ENCODE data around the gene DDRGK1.

DDRGK1 gene

GRCh38 chr20:3233991-3234498 is 29.6 kb upstream of the DDRGK1 start:
- no peak overlapping the region for H3K4me3 ChIP-seq (ENCODE audit: low read length)
- DNase-seq = no peak
- no peak overlapping the region for H2AFZ ChIP-seq (ENCODE audit: low read length)
- H3K9ac ChIP-seq (ENCODE audit: low read length) = no peak overlapping the region
- H3K36me3 ChIP-seq (replicated peaks; ENCODE audit: insufficient read depth, low read length) = no peaks in the 10 kb centered on the region
- H3K9me3 ChIP-seq (replicated peaks; ENCODE audit: insufficient read depth, low read length) = no peaks in the 10 kb centered on the region
- H3F3A ChIP-seq (ENCODE audit: insufficient read depth, low read length) = no peaks in the 10 kb centered on the region
- H3K79me2 ChIP-seq (ENCODE audit: low read length) = no peaks in the 10 kb centered on the region
- TF ChIP-seq CTCF (IDR thresholded peaks at IDR 0.05; ENCODE audit: low read length) (no peak), EZH2phosphoT487 (IDR thresholded peaks at IDR 0.05; ENCODE audit: low read length) (no peak), EZH2 (optimal IDR thresholded peaks at IDR 0.05; ENCODE audit: low read depth, low read length) (no peak)
- no peaks in the 10 kb centered on the region for H3K4me1 ChIP-seq (ENCODE audit: low read length)
- H3K27ac ChIP-seq (ENCODE audit: low read length) = no peak overlapping the region
- peaks cover 16% of the 10 kb centered on the region for H3K27me3 ChIP-seq (replicated peaks; ENCODE audit: insufficient read depth, low read length)
- H3K4me2 ChIP-seq (ENCODE audit: low read depth, low read length) = no peak overlapping the region
- no peaks in the 10 kb centered on the region for H3K9me2 ChIP-seq (replicated peaks; ENCODE audit: insufficient read depth, low read length)
- H4K20me1 ChIP-seq (ENCODE audit: insufficient read depth, low read length) = no peaks in the 10 kb centered on the region

GRCh38 chr20:3233131-3233990 is 28.9 kb upstream of the DDRGK1 start:
- no peaks in the 10 kb centered on the region for H3K4me1 ChIP-seq (ENCODE audit: low read length)
- H2AFZ ChIP-seq (ENCODE audit: low read length) = no peak overlapping the region
- no peak overlapping the region for H3K9ac ChIP-seq (ENCODE audit: low read length)
- H4K20me1 ChIP-seq (ENCODE audit: insufficient read depth, low read length) = no peaks in the 10 kb centered on the region
- H3K27ac ChIP-seq (ENCODE audit: low read length) = no peak overlapping the region
- TF ChIP-seq CTCF (IDR thresholded peaks at IDR 0.05; ENCODE audit: low read length) = no peak
- TF ChIP-seq EZH2phosphoT487 (IDR thresholded peaks at IDR 0.05; ENCODE audit: low read length) = no peak
- no peak for TF ChIP-seq EZH2 (optimal IDR thresholded peaks at IDR 0.05; ENCODE audit: low read depth, low read length)
- no peaks in the 10 kb centered on the region for H3K36me3 ChIP-seq (replicated peaks; ENCODE audit: insufficient read depth, low read length)
- no peaks in the 10 kb centered on the region for H3K9me2 ChIP-seq (replicated peaks; ENCODE audit: insufficient read depth, low read length)
- H3K4me2 ChIP-seq (ENCODE audit: low read depth, low read length) = no peak overlapping the region
- no peaks in the 10 kb centered on the region for H3K79me2 ChIP-seq (ENCODE audit: low read length)
- H3F3A ChIP-seq (ENCODE audit: insufficient read depth, low read length) = no peaks in the 10 kb centered on the region
- H3K4me3 ChIP-seq (ENCODE audit: low read length) = no peak overlapping the region
- no peaks in the 10 kb centered on the region for H3K9me3 ChIP-seq (replicated peaks; ENCODE audit: insufficient read depth, low read length)
- peaks cover 16% of the 10 kb centered on the region for H3K27me3 ChIP-seq (replicated peaks; ENCODE audit: insufficient read depth, low read length)
- DNase-seq = no peak

GRCh38 chr20:3231889-3232588 is 27.6 kb upstream of the DDRGK1 start:
- Histone ChIP-seq H3K79me2 (ENCODE audit: low read length) (no peaks in the 10 kb centered on the region), H3K9ac (ENCODE audit: low read length) (no peak overlapping the region), H3F3A (ENCODE audit: insufficient read depth, low read length) (no peaks in the 10 kb centered on the region), H3K4me2 (ENCODE audit: low read depth, low read length) (no peak overlapping the region), H3K4me1 (ENCODE audit: low read length) (no peaks in the 10 kb centered on the region), H3K9me3 (replicated peaks; ENCODE audit: insufficient read depth, low read length) (no peaks in the 10 kb centered on the region), H3K27ac (ENCODE audit: low read length) (no peak overlapping the region), H3K9me2 (replicated peaks; ENCODE audit: insufficient read depth, low read length) (no peaks in the 10 kb centered on the region), H3K27me3 (replicated peaks; ENCODE audit: insufficient read depth, low read length) (peaks cover 4% of the 10 kb centered on the region; the same call in 1 of the 2 replicates), H3K36me3 (replicated peaks; ENCODE audit: insufficient read depth, low read length) (no peaks in the 10 kb centered on the region), H4K20me1 (ENCODE audit: insufficient read depth, low read length) (no peaks in the 10 kb centered on the region), H2AFZ (ENCODE audit: low read length) (no peak overlapping the region), H3K4me3 (ENCODE audit: low read length) (no peak overlapping the region)
- DNase-seq = no peak
- no peak for TF ChIP-seq EZH2phosphoT487 (IDR thresholded peaks at IDR 0.05; ENCODE audit: low read length)
- TF ChIP-seq CTCF (IDR thresholded peaks at IDR 0.05; ENCODE audit: low read length) = no peak
- TF ChIP-seq EZH2 (optimal IDR thresholded peaks at IDR 0.05; ENCODE audit: low read depth, low read length) = no peak

Data from MM.1S (cell line).